ENCODE measurements around the gene DDX10.

DDX10 gene

GRCh38 chr11:108698844-108699642, 34.2 kb downstream of the DDX10 start:
- DNase-seq: no peak
- ATAC-seq (ENCODE audit: insufficient read depth, low read depth): no peak
- H4K20me1 ChIP-seq (ENCODE audit: insufficient read depth, low read length): no peaks in the 10 kb centered on the region
- H3K9me3 ChIP-seq (ENCODE audit: insufficient read depth, low read length, severe bottlenecking): no peaks in the 10 kb centered on the region
- no peaks in the 10 kb centered on the region for H3K4me1 ChIP-seq (ENCODE audit: insufficient read depth, low read length)
- no peak overlapping the region for H3K4me2 ChIP-seq (ENCODE audit: insufficient read depth, low read length)
- no peaks in the 10 kb centered on the region for H3K27me3 ChIP-seq (ENCODE audit: insufficient read depth, low read length, poor library complexity)
- no peak overlapping the region for H3K27ac ChIP-seq (ENCODE audit: low read length)
- H3K9ac ChIP-seq (ENCODE audit: low read depth, low read length): no peak overlapping the region
- H3K79me2 ChIP-seq (ENCODE audit: insufficient read depth, low read length): no peaks in the 10 kb centered on the region
- no peak overlapping the region for H2AFZ ChIP-seq (ENCODE audit: low read depth, low read length)
- no peak overlapping the region for H3K4me3 ChIP-seq (ENCODE audit: low read depth in 1 of 2, low read length in 2 of 2)
- H3K36me3 ChIP-seq (ENCODE audit: insufficient read depth, low read length): peaks cover 63% of the 10 kb centered on the region
- no peak for TF ChIP-seq EZH2 (IDR thresholded peaks at IDR 0.05; ENCODE audit: borderline replicate concordance, low read depth, low read length, severe bottlenecking)
- no peak for TF ChIP-seq CTCF (IDR thresholded peaks at IDR 0.05; ENCODE audit: borderline replicate concordance, extremely low read depth, low read length, poor library complexity, severe bottlenecking)

- no peaks in the 10 kb centered on the region for H4K20me1 ChIP-seq (ENCODE audit: insufficient read depth, low read length)
- no peak overlapping the region for H3K9ac ChIP-seq (ENCODE audit: low read depth, low read length)
- no peak overlapping the region for H3K27ac ChIP-seq (ENCODE audit: low read length)
- no peaks in the 10 kb centered on the region for H3K79me2 ChIP-seq (ENCODE audit: insufficient read depth, low read length)
- H3K4me3 ChIP-seq (ENCODE audit: low read depth in 1 of 2, low read length in 2 of 2): no peak overlapping the region
- H3K9me3 ChIP-seq (ENCODE audit: insufficient read depth, low read length, severe bottlenecking): peaks cover 13% of the 10 kb centered on the region
- H3K4me1 ChIP-seq (ENCODE audit: insufficient read depth, low read length): no peaks in the 10 kb centered on the region
- no peak overlapping the region for H3K4me2 ChIP-seq (ENCODE audit: insufficient read depth, low read length)
- ATAC-seq (ENCODE audit: insufficient read depth, low read depth) (no peak), DNase-seq (no peak)
- no peaks in the 10 kb centered on the region for H3K27me3 ChIP-seq (ENCODE audit: insufficient read depth, low read length, poor library complexity)
- TF ChIP-seq CTCF (IDR thresholded peaks at IDR 0.05; ENCODE audit: borderline replicate concordance, extremely low read depth, low read length, poor library complexity, severe bottlenecking) (no peak), EZH2 (IDR thresholded peaks at IDR 0.05; ENCODE audit: borderline replicate concordance, low read depth, low read length, severe bottlenecking) (no peak)
- no peak overlapping the region for H2AFZ ChIP-seq (ENCODE audit: low read depth, low read length)
- H3K36me3 ChIP-seq (ENCODE audit: insufficient read depth, low read length): peaks cover 83% of the 10 kb centered on the region
Measured at GRCh38 chr11:108703916-108704315, 39.0 kb downstream of the DDX10 start.

- TF ChIP-seq CTCF (IDR thresholded peaks at IDR 0.05; ENCODE audit: borderline replicate concordance, extremely low read depth, low read length, poor library complexity, severe bottlenecking) (no peak), EZH2 (IDR thresholded peaks at IDR 0.05; ENCODE audit: borderline replicate concordance, low read depth, low read length, severe bottlenecking) (no peak)
- H4K20me1 ChIP-seq (ENCODE audit: insufficient read depth, low read length): no peaks in the 10 kb centered on the region
- H3K4me3 ChIP-seq (ENCODE audit: low read depth in 1 of 2, low read length in 2 of 2): no peak overlapping the region
- H3K27ac ChIP-seq (ENCODE audit: low read length): no peak overlapping the region
- peaks cover 13% of the 10 kb centered on the region for H3K9me3 ChIP-seq (ENCODE audit: insufficient read depth, low read length, severe bottlenecking)
- peaks cover 1% of the 10 kb centered on the region; the same call in 1 of the 2 replicates for H3K79me2 ChIP-seq (ENCODE audit: insufficient read depth, low read length)
- DNase-seq: no peak
- H3K4me2 ChIP-seq (ENCODE audit: insufficient read depth, low read length): no peak overlapping the region
- H3K9ac ChIP-seq (ENCODE audit: low read depth, low read length): no peak overlapping the region
- no peak overlapping the region for H2AFZ ChIP-seq (ENCODE audit: low read depth, low read length)
- H3K4me1 ChIP-seq (ENCODE audit: insufficient read depth, low read length): no peaks in the 10 kb centered on the region
- H3K36me3 ChIP-seq (ENCODE audit: insufficient read depth, low read length): peaks cover 79% of the 10 kb centered on the region
- ATAC-seq (ENCODE audit: insufficient read depth, low read depth): no peak
- no peaks in the 10 kb centered on the region for H3K27me3 ChIP-seq (ENCODE audit: insufficient read depth, low read length, poor library complexity)
Measured at GRCh38 chr11:108705061-108705460, 40.2 kb downstream of the DDX10 start.
